MM.1S (cell line): ENCODE results near the gene COPS9.

Experiments
- CTCF ChIP-seq: fragments of 300-600 bp; sonication (generic); IDR thresholded peaks from 2 replicates; pipeline ENCODE4 v1.5.1; 2016; ENCODE audit warnings: antibody characterized with exemption, low read length, mixed read lengths
- EZH2 ChIP-seq: fragments of 300-600 bp; sonication (generic); optimal IDR thresholded peaks from 2 replicates; pipeline ENCODE3; 2017; ENCODE audit warnings: low read depth, mild to moderate bottlenecking, antibody characterized with exemption, low read length, mixed read lengths

DNA sequence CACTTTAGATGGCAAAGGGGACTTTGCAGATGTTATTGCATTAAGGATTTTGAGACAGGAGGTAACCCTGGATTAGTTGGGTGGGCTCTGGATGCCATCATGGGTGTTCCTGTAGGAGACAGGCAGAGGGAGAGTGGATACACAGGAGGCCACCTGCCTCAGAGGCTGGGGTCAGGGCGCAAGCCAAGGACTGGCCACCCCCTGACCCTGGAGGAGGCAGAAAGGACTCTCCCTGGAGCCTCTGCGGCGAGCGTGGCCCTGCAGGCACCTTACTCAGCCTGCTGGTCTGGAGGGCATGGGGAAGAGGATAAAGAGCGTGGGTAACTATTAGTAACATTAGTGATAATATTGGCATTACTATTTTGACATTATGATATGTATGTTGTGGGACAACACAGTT, 25.9 kb upstream of the COPS9 start:
- TF ChIP-seq CTCF (no peak), EZH2 (no peak)
